Heart right ventricle (tissue), 16 donors: Measurements from ENCODE around the gene NPAS3. TPM values are rescaled to one million over a fixed set of nuclear protein-coding genes. Genes with fewer than 3 reads are reported as not detected.

ENCODE experiments used
- ATAC-seq, 8 donors: fragments of 200-7000 bp; cut with Tn5 transposase; one replicate each; pipeline ENCODE4 v1.9.1; 2020; ENCODE audit warnings: mild to moderate bottlenecking in 8 of 8, moderate library complexity in 8 of 8, moderate number of reproducible peaks in 1 of 8
- DNase-seq, 2 donors: peaks; one replicate each; pipeline ENCODE4 v3.0.0-alpha.2; 2020
- H3K27ac ChIP-seq, 10 donors: fragments of 200-600 bp; sonication (generic) in 2 of 10; one replicate each; pipeline versions ENCODE4 v1.5.0 to v1.8.0; 2020 to 2022; ENCODE audit warnings: mild to moderate bottlenecking in 3 of 10
- H3K27me3 ChIP-seq, 7 donors: fragments of 200-600 bp; one replicate each; pipeline ENCODE4 v1.8.0; 2021 to 2022; ENCODE audit warnings: mild to moderate bottlenecking in 2 of 7
- H3K36me3 ChIP-seq, 9 donors: fragments of 200-600 bp; sonication (generic) in 1 of 9; one replicate each; pipeline versions ENCODE4 v1.5.0 to v1.8.0; 2020 to 2022; ENCODE audit warnings: mild to moderate bottlenecking in 2 of 9
- H3K4me1 ChIP-seq, 9 donors: fragments of 200-600 bp; sonication (generic) in 1 of 9; one replicate each; pipeline versions ENCODE4 v1.5.0 to v1.8.0; 2020 to 2022; ENCODE audit warnings: mild to moderate bottlenecking in 4 of 9
- H3K4me3 ChIP-seq, 10 donors: fragments of 200-600 bp; sonication (generic) in 2 of 10; one replicate each; pipeline versions ENCODE4 v1.5.0 to v1.8.0; 2020 to 2022; ENCODE audit warnings: mild to moderate bottlenecking in 7 of 10, moderate library complexity in 2 of 10
- H3K9me3 ChIP-seq, 11 donors: fragments of 200-600 bp in 10 of 11; sonication (generic) in 2 of 11; one replicate each; pipeline versions ENCODE4 v1.5.0 to v1.8.0; 2013 to 2022; ENCODE audit warnings: mild to moderate bottlenecking in 2 of 11, control low read depth in 1 of 11, moderate library complexity in 1 of 11
- CTCF ChIP-seq, 9 donors: fragments of 200-600 bp; sonication (generic) in 2 of 9; IDR thresholded peaks; one replicate each; pipeline versions ENCODE4 v1.5.0 to v1.8.0; 2021 to 2022; ENCODE audit warnings: antibody characterized with exemption in 9 of 9, mild to moderate bottlenecking in 5 of 9, moderate library complexity in 1 of 9
- WGBS, 2 donors: extraction: QIAGEN DNeasy Blood & Tissue Kit; methylation state at CpG; one replicate each; pipeline ENCODE4 v1.1.7; 2013; ENCODE audit warnings: inconsistent platforms in 1 of 2; 5-methylcytosine and 5-hydroxymethylcytosine counted together
- intact Hi-C, 10 donors: fragments of 100-400 bp; cut with DNase I; formaldehyde crosslinking; loops; one replicate each; pipeline versions ENCODE4 v1.11.1 to v1.14.2; 2022
- long read RNA-seq, 3 donors: library from polyadenylated mRNA; unstranded; transcript quantifications; one replicate each; pipeline ENCODE4 v2.0.0, GENCODE V29; 2020 to 2021
- polyA plus RNA-seq, 2 donors: library from polyadenylated mRNA; stranded (reverse); fragments of 200-250 nt; gene quantifications; one replicate each; pipeline ENCODE4 v1.2.3, GENCODE V29; 2013
- total RNA-seq, 10 donors: library from RNA; stranded (reverse); fragmentation: NEBNext Ultra II Directional in 3 of 10; extraction: Animal tissue kit (Norgen Biotek cat#: 25700) in 3 of 10; gene quantifications; one replicate each; pipeline versions ENCODE4 v1.2.1 to v1.2.4, GENCODE V29; 2021 to 2023
- donor health status: Arrhythmogenic right ventricular cardiomyopathy.
- donor health status: ischemic (EF 13 %, LVEDD 7.1; RV severe dilation, severe dysfunction).
- donor health status: healthy with polysubstance abuse.
- donor health status: DM: no; HTN: yes; CAD: no.
- donor health status: DM: no; HTN: no; CAD: no.
- donor health status: ischemic (EF 25% LVEDD 6.9; RV normal size, moderate dysfunction).
- donor health status: ischemic (EF 25% LVEDD 5.7; RV mildly dilated, moderate dysfunction).
- donor health status: healthy.
- donor health status: DM: yes; HTN: yes; CAD: no.
- donor health status: Ischemic cardiomyopathy.
- donor health status: ischemic (EF 35%, LVEDD 5.7; RV mildly dilated, moderate dysfunction).
- donor health status: nonischemic (EF 11% LVEDD 7.7; RV severe dilation, severe dysfunction).
- donor health status: DM: yes; HTN: yes; CAD: no.
- donor health status: PGD.
- donor health status: ischemic (EF 29% LVEDD 5.4; RV normal size, mild dysfunction).
- donor health status: nonischemic (EF 23%, LVEDD 6.1; RV moderate dilation, normal function).

The NPAS3 gene
- total RNA-seq (1 to 10 TPM in 6 of 10 donors, under 1 TPM in 4; 0.55 to 2.8 (median 1.4) TPM), polyA plus RNA-seq (under 1 TPM; 0.12 to 0.29 TPM)
- long read RNA-seq, donor 1, result 0 reads
- long read RNA-seq, donor 2, partial matches to known transcripts, result 0 of 1 reads
- long read RNA-seq, donor 2, other reads (novel, unspliced or antisense), result 1 of 1 reads
- long read RNA-seq, donor 3, result 0 reads

- H3K4me1 ChIP-seq, result peaks cover 0 to 35% (median 19%) of the 10 kb centered on the region in 9 donors
- H3K4me3 ChIP-seq, result peak within 1 kb of the TSS; percentile 18 to 72 (median 58)
- peak within 1 kb of the TSS; percentile 50 to 86 (median 80) for H3K27ac ChIP-seq
- peak in 3 of 8 donors; percentile 15 to 60 (median 18) for ATAC-seq
- intact Hi-C loops, result loop anchor here in 4 of 10 donors (5.0 to 10.0 kb wide), 7 partner anchors 49 to 486 kb away; no protein-coding TSS in a partner anchor
- TF ChIP-seq CTCF (IDR thresholded peaks at IDR 0.05), result no peak
- no peaks in the 10 kb centered on the region for H3K36me3 ChIP-seq
- H3K9me3 ChIP-seq, result no peaks in the 10 kb centered on the region
- peaks cover 0 to 73% (median 36%) of the 10 kb centered on the region in 7 donors for H3K27me3 ChIP-seq
- WGBS, 2 donors, result 0 to 1% methylated on average over 34 to 71 of the region's 92 CpGs
- DNase-seq, result peak in 1 of 2 donors; percentile 31
Observed at GRCh38 chr14:32938719-32939253, at the start of gene NPAS3. NPAS3 (plus strand) TSS chr14:32938879.

- DNase-seq (no peak), ATAC-seq (peak in 7 of 8 donors; percentile 47 to 77 (median 62))
- Histone ChIP-seq H3K4me1 (peaks cover 0 to 8% (median 0%) of the 10 kb centered on the region in 9 donors), H3K36me3 (no peaks in the 10 kb centered on the region), H3K27ac (peak overlapping the region; percentile 13 to 82 (median 76)), H3K27me3 (no peaks in the 10 kb centered on the region), H3K4me3 (peak overlapping the region; percentile 19 to 62 (median 54)), H3K9me3 (no peaks in the 10 kb centered on the region)
- 34 to 51% methylated on average over 10 of the region's 10 CpGs for WGBS, 2 donors
- intact Hi-C loops, result no loop called here
- TF ChIP-seq CTCF (IDR thresholded peaks at IDR 0.05), result no peak
Observed at GRCh38 chr14:32896979-32897697, 41.5 kb upstream of the NPAS3 start.

GRCh38 chr14:32897698-32898064 is 41.0 kb upstream of the NPAS3 start:
- peak overlapping the region in 9 of 10 donors; percentile 23 to 62 (median 56) for H3K4me3 ChIP-seq
- peak overlapping the region in 9 of 10 donors; percentile 13 to 82 (median 78) for H3K27ac ChIP-seq
- intact Hi-C loops, result no loop called here
- ATAC-seq (peak in 4 of 8 donors; percentile 14 to 22 (median 15)), DNase-seq (no peak)
- H3K9me3 ChIP-seq, result no peaks in the 10 kb centered on the region
- TF ChIP-seq CTCF (IDR thresholded peaks at IDR 0.05), result no peak
- H3K4me1 ChIP-seq, result peaks cover 0 to 8% (median 0%) of the 10 kb centered on the region in 9 donors
- 77 to 84% methylated on average over 7 of the region's 7 CpGs for WGBS, 2 donors
- H3K27me3 ChIP-seq, result no peaks in the 10 kb centered on the region
- H3K36me3 ChIP-seq, result no peaks in the 10 kb centered on the region

- no peaks in the 10 kb centered on the region for H3K9me3 ChIP-seq
- peaks cover 0 to 8% (median 0%) of the 10 kb centered on the region in 9 donors for H3K4me1 ChIP-seq
- no peaks in the 10 kb centered on the region for H3K36me3 ChIP-seq
- H3K4me3 ChIP-seq, result no peak overlapping the region
- intact Hi-C loops, result no loop called here
- no peaks in the 10 kb centered on the region for H3K27me3 ChIP-seq
- ATAC-seq (no peak), DNase-seq (no peak)
- no peak for TF ChIP-seq CTCF (IDR thresholded peaks at IDR 0.05)
- no peak overlapping the region for H3K27ac ChIP-seq
- 98 to 100% methylated on average over 2 of the region's 2 CpGs for WGBS, 2 donors
Observed at GRCh38 chr14:32898876-32899275, 39.8 kb upstream of the NPAS3 start.
